DMS 273 (cell line): Measurements from ENCODE around the gene PLA2G2C.

ENCODE experiments used
- DNase-seq: peaks from one replicate; lab custom pipeline; 2025; ENCODE audit not compliant: unreplicated experiment; lab: John Stamatoyannopoulos, UW

The PLA2G2C gene

GRCh38 chr1:20158358-20159070 is 27.8 kb downstream of the PLA2G2C start:
- peak; percentile 17 for DNase-seq

GRCh38 chr1:20154301-20154831 is 32.0 kb downstream of the PLA2G2C start:
- DNase-seq: no peak

GRCh38 chr1:20153000-20153418 is 33.3 kb downstream of the PLA2G2C start:
- no peak for DNase-seq

- DNase-seq: no peak
Measured at GRCh38 chr1:20152599-20152930, 33.8 kb downstream of the PLA2G2C start.

GRCh38 chr1:20151906-20152598 is 34.3 kb downstream of the PLA2G2C start:
- DNase-seq: peak; percentile 93

- no peak for DNase-seq
Measured at GRCh38 chr1:20150969-20151368, 35.3 kb downstream of the PLA2G2C start.

- no peak for DNase-seq
Measured at GRCh38 chr1:20150326-20150705, 36.0 kb downstream of the PLA2G2C start.

GRCh38 chr1:20149601-20150325 is 36.6 kb downstream of the PLA2G2C start:
- DNase-seq: no peak

- no peak for DNase-seq
Measured at GRCh38 chr1:20148571-20149500, 37.5 kb downstream of the PLA2G2C start.

- no peak for DNase-seq
Measured at GRCh38 chr1:20147846-20148570, 38.3 kb downstream of the PLA2G2C start.

GRCh38 chr1:20143734-20144565 is 42.4 kb downstream of the PLA2G2C start:
- no peak for DNase-seq

- no peak for DNase-seq
Measured at GRCh38 chr1:20143318-20143717, 43.0 kb downstream of the PLA2G2C start.

- no peak for DNase-seq
Measured at GRCh38 chr1:20142001-20142710, 44.2 kb downstream of the PLA2G2C start.

- DNase-seq: no peak
Measured at GRCh38 chr1:20141466-20141865, 44.9 kb downstream of the PLA2G2C start.

- DNase-seq: no peak
Measured at GRCh38 chr1:20141001-20141400, 45.3 kb downstream of the PLA2G2C start.

GRCh38 chr1:20139776-20140612 is 46.3 kb downstream of the PLA2G2C start:
- DNase-seq: no peak

GRCh38 chr1:20138961-20139550 is 47.3 kb downstream of the PLA2G2C start, which contains the start of gene PLA2G2F:
PLA2G2F (plus strand) TSS chr1:20139323; CDS start chr1:20139428, 105 bp downstream.
- DNase-seq: no peak
